G401.6 (cell line): ENCODE data around the gene DNAL1.
"Not testable (repeated sequence)": the region's sequence is repeated elsewhere in the genome, so short reads cannot be mapped to it uniquely, and the experiment has no call there.

ENCODE experiments used
- FAIRE-seq: peaks from 2 replicates; lab custom pipeline; 2012; peaks lifted over from hg19 to GRCh38; lab: Jason Lieb, UNC

Gene DNAL1

GRCh38 chr14:73708076-73708475 lies 63.3 kb downstream of the DNAL1 start:
- not testable (repeated sequence) for FAIRE-seq

DNA sequence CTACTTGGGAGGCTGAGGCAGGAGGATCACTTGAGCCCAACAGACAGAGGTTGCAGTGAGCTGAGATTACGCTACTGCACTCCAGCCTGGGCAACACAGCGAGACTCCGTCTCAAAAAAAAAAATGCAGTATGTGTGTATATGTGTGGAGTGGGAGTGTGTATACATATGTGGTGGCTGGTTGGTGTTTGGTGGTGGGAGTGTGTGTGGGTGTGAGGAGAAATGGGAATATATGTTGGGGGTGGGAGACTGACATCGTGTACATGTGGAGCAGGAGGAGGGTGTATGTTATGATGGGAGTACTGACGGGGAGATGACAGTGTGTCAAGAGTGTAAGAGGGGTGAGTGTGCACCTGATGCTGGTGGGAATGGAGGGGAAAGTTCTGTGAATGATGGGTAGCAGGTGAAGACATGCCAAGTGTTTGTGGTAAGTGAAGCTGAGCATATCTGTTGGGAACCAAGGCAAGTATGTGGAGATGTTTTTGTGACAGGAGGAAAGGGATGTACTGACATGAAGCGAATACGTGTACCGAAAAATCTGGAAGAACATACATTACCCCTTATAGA lies 65.2 kb downstream of the DNAL1 start:
- FAIRE-seq: no peak

- no peak for FAIRE-seq
Observed at GRCh38 chr14:73710737-73711136, 66.0 kb downstream of the DNAL1 start.

GRCh38 chr14:73712071-73712506 lies 67.3 kb downstream of the DNAL1 start:
- no peak for FAIRE-seq

DNA sequence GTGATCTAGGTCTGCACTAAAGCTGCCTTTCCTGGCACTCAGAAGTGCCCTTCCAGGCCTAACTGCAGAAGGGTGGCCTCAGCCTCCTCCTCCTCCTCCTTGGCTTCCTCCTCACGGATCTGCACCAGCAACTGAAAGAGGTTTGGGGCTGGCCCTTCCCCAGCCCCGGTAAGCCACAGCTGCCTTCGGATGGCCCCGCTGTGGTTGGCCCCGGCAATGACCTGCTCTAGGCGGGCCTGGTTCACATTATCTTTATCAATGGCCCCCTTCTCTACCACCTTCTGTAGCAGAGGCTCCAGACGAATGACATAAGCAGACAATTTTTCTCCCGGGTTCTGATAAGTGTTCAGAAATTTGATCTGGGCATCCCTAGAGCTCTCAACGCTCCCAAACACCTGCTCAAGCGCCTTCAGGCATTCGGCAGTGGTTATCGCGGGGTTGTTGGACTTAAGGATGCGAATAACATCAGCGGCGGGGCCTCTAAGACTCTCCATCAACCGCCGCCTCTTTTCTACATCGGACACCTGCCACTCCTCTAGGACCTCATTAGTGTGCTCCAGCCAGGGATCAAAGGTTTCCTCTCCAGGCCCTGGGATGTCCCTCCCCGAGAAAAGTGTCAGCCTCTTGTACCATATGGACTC lies 67.9 kb downstream of the DNAL1 start:
- FAIRE-seq: no peak

DNA sequence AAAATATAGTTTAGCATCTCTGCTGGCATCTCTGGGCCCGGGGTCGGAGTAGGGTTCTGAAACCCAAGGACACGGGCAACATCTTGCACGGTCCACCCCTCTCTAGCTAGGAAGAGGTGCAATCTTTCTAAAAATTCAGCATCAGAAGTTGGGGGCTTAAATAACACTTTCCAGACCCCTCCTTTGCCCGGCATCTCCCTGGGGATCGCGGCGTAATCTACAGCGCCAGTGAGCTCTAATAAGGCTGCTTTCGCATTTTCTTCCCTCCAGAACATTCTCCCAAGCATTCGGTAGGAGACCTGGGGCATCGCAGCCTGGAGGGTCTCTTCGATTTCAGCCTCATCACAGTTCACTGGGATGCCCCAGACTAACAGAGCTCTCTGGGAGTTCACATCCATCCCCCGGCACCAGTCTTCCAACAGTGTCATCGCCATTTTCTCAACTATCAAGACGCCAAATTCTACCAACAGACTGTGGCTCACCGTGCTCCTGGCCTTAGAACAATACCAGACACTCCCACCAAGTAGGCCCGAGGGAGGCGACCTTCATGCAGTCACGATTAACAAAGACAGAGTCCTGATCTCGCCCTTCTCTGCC lies 68.5 kb downstream of the DNAL1 start:
- no peak for FAIRE-seq

DNA sequence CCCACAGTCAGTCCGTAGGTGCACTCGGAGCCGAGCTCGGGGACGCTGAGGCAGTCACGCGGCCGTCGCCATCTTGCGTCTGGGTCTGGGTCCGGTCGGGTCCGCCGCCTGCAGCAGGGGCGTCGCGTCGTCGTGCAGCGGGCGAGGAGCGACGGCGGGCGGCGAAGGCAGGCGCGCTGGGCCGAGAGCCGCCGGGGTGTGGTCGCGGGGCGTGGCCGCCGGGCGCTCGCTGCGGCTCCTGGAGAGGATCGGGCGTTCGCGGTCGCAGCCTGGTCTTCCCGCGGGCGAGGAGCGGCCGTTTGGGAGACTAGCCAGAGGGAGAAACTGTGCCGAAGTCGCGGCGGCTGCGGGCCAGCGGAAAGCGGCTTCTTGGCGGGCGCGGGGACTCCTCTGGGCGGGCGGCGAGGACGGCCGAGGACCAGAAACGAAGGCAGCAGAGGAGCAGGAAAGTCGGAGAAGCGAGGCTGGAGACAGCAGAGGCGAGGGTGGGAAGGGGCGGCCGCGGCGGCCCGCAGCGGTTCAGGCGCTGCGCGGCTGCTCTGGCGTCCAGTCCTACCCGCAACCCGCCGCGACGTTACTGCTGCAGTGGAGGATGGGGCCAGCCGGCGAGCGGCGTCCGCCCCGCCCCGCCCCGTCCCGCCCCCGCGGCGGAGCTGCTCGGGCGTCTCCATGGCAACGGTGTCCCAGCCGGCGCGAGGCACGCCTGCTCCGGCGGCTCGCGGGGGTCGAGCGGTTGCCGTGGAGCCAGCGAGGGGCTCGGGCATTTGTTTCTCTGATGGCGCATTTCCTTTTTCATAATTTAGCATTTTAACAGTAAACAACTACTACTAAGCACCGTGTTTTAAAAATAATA lies 69.2 kb downstream of the DNAL1 start, which contains the start of gene PNMA1:
Gene PNMA1, minus strand, starts transcription at position 582 of the 853 bp plus-strand sequence. CDS start 745 bp downstream, outside the sequence.
- no peak for FAIRE-seq

DNA sequence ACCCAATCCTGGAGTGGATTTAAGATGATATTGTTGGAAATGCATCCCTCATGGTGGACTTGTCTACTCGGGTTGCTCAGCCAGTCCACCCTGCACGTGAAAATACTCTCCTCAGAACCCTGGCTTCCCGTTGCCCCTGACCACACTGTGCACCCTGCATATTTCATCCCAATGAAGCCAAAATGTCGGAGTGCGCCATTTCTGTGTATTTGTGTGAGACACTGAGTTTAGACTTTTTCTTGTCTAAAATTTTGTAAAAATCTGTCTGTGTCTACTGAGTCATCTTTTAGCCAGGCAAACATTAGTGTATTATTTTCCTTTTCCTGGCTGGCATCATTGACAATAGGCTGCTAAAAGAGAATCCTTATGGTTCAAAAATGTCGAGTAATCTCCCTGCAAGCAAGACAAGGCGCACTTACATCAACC lies 69.9 kb downstream of the DNAL1 start:
- FAIRE-seq: no peak

- no peak for FAIRE-seq
Observed at GRCh38 chr14:73715707-73716106, 70.9 kb downstream of the DNAL1 start.

DNA sequence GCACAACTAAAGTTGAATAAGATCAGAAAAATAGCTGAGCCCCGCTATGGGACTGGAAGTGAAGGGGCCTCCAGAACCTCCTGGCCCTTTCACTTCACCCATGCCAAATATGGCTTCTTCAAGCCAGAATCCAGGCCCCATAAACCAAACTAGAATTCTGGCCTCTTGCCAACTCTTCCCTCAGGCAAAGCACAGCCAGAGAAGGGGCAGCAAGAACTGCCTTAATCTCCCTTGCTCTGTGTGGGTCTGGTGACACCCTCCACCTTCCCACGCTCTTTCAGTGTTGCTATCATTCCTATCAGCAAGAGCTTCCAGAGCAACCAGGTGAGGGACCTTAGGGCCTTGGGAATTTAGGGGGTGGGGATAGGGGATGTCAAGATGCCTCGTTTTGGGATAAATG lies 72.5 kb downstream of the DNAL1 start:
- no peak for FAIRE-seq

GRCh38 chr14:73717711-73718417 lies 73.1 kb downstream of the DNAL1 start:
- FAIRE-seq: no peak

DNA sequence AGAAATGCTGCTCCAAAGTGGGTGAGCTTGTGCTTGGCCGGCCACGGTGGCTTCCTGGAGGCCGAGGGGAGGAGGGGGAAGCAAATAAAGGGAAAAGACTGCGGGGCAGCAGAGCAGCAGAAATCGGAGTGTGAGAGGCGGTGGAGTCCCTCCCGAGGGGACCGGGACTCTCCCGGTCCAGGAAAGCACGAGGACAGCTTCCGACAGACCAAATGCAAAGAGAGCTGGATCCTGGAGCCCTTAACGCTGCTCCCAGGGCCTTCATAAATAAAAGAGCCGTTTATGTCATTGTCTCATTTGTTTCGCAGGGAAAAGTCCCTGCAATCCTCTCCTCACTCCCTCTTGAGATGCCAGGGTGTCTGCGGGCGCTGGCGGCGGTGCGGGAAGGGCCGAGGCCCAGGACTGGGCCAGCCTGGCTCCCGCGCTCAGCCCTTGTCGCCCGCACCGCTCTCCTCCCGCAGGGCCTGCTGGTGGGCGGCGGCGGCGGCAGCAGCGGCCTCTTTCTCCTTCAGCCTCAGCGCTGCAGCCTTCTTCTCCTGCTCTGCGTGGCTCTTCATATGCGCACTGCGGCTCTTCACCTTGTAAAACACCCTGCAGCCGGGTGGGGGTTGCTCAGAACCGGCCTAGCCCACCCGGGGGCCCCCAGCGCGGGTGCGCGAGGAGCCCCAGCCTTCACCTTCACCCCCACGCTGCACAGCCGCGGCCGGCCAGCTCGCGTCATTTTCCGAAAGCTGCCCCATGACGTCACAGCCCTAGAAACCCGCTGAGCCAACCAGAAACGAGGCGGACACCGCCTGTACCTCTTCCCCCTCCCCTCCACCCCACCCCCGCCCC lies 73.8 kb downstream of the DNAL1 start:
- FAIRE-seq: no peak

GRCh38 chr14:73719361-73719760 lies 74.6 kb downstream of the DNAL1 start:
- no peak for FAIRE-seq

DNA sequence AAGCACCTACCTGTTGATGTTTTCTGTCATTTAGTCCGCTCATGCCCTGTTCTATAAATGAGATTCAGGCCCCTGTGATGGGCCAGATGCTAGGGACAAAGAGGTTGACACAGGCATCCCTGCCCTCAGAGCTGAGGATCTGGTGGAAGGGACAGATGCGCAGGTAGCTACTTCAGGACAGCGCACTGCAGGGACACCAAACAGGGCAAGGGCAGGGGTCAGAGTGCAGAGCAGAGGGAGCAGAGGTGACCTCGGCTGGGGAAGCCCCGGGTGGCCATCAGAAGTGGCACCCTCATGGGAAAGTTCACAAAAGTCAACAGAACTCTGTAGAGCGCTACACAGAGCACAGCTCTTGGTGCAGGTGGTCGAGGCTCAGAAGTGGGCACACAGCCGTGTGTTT lies 75.0 kb downstream of the DNAL1 start:
- no peak for FAIRE-seq

GRCh38 chr14:73720636-73721035 lies 75.8 kb downstream of the DNAL1 start:
- FAIRE-seq: no peak

GRCh38 chr14:73721101-73721821 lies 76.5 kb downstream of the DNAL1 start:
- no peak for FAIRE-seq

DNA sequence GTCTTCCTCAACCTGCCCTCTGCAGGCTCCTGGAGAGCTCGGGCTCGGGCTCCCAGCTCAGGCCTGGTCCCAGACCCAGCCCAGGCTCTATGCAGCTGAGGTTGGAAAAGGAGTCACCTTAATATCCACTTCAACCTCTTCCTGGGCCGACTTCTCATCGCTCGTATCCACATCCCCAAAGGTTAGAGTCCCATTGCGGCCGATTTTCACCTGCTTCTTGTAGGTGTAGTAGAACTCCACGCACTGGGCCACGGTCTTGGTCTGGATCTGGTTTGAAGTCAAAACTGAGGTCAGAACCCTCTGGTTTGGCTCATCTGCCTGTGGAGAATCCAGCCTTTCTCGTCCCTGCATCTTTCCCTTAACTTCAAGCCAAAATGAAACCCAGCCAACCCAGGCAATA lies 77.8 kb downstream of the DNAL1 start:
- FAIRE-seq: no peak

GRCh38 chr14:73723406-73723796 lies 78.6 kb downstream of the DNAL1 start:
- no peak for FAIRE-seq

DNA sequence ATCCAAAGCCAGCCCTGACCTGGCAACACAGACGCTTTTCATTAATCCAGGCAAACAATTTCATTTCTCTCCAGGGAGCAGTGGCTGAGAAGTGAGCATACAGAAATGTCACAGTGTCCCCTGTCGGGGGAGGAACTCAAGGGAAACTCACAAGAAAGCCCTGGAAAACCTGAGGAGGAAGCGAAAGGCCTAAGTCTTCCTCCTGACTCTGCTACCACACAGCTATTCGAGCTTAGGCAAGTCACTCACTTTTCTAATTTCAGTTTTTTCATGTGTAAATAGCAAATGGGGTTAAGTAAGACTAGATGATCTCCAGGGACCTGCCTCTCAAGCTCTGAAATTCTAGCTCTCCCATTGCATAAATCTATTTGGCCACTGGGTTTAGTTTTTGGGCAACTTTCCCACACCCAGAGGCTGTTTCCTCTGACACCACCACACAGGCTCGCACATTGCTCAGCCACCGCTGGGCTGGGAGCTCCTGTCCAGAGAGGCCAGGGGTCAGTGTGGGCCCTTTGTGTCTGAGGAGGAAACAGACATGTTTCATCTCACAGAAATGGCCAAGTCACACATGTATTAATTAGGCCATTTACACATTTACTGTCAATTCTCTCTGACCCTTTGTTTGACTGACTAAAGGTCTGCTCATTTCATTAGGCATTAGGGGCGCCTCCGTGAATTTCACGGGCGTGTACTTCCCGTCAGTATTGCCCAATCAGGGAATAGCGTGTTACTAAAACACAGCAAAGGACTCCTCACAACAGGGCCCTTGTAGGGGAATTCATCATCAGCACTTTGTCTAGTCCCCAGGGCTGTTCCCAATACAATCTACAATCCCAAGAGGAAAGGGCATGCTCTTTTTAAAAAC lies 79.2 kb downstream of the DNAL1 start:
- no peak for FAIRE-seq

- no peak for FAIRE-seq
Observed at GRCh38 chr14:73724696-73725095, 79.9 kb downstream of the DNAL1 start.
